Ishikawa (cell line): Measurements from ENCODE around the gene COG2.

ENCODE experiments used
- CEBPB ChIP-seq: IDR thresholded peaks from 2 replicates; pipeline ENCODE4 v1.6.1; 2012
- CREB1 ChIP-seq: IDR thresholded peaks from 2 replicates; pipeline ENCODE4 v1.6.1; 2012; ENCODE audit warnings: low read depth
- EGR1 ChIP-seq: IDR thresholded peaks from 2 replicates; pipeline ENCODE4 v1.6.1; 2012
- EP300 ChIP-seq: IDR thresholded peaks from 2 replicates; pipeline ENCODE4 v1.6.1; 2012; ENCODE audit warnings: borderline replicate concordance
- FOXM1 ChIP-seq: IDR thresholded peaks from 2 replicates; pipeline ENCODE4 v1.6.1; 2012; ENCODE audit warnings: low read depth, borderline replicate concordance
- MAX ChIP-seq: IDR thresholded peaks from 2 replicates; pipeline ENCODE4 v1.6.1; 2012
- NFIC ChIP-seq: IDR thresholded peaks from 2 replicates; pipeline ENCODE4 v1.6.1; 2012
- RAD21 ChIP-seq: IDR thresholded peaks from 2 replicates; pipeline ENCODE4 v1.6.1; 2012; ENCODE audit warnings: low read depth
- REST ChIP-seq: IDR thresholded peaks from 2 replicates; pipeline ENCODE4 v1.6.1; 2012; ENCODE audit warnings: low read depth, mild to moderate bottlenecking
- TAF1 ChIP-seq: IDR thresholded peaks from 2 replicates; pipeline ENCODE4 v1.6.1; 2012; ENCODE audit warnings: low read depth, mild to moderate bottlenecking
- TCF12 ChIP-seq: IDR thresholded peaks from 2 replicates; pipeline ENCODE4 v1.6.1; 2012; ENCODE audit warnings: low read depth
- TEAD4 ChIP-seq: IDR thresholded peaks from 2 replicates; pipeline ENCODE4 v1.6.1; 2012
- USF1 ChIP-seq: IDR thresholded peaks from 2 replicates; pipeline ENCODE4 v1.6.1; 2012
- YY1 ChIP-seq: IDR thresholded peaks from 2 replicates; pipeline ENCODE4 v1.6.1; 2012; ENCODE audit warnings: low read depth
- ZBTB7A ChIP-seq: IDR thresholded peaks from 2 replicates; pipeline ENCODE4 v1.6.1; 2012; ENCODE audit warnings: low read depth

Gene COG2

GRCh38 chr1:230693221-230693620 lies 50.9 kb downstream of the COG2 start:
- TF ChIP-seq EP300, result no peak

GRCh38 chr1:230693777-230694176 lies 51.5 kb downstream of the COG2 start:
- TF ChIP-seq ZBTB7A, result no peak

GRCh38 chr1:230694464-230694863 lies 52.2 kb downstream of the COG2 start:
- TF ChIP-seq EGR1 (no peak), USF1 (no peak), CREB1 (no peak), MAX (no peak), NFIC (no peak), TAF1 (no peak), TCF12 (no peak), CEBPB (no peak), FOXM1 (no peak)

- TF ChIP-seq EGR1 (no peak), TAF1 (no peak), EP300 (no peak), YY1 (no peak), TCF12 (no peak), TEAD4 (no peak), RAD21 (no peak), NFIC (no peak)
These were observed 52.7 kb downstream of the COG2 start for GRCh38 chr1:230694991-230695390.

GRCh38 chr1:230696218-230696617 lies 53.9 kb downstream of the COG2 start:
- TF ChIP-seq TCF12 (no peak), REST (no peak), FOXM1 (no peak), YY1 (no peak), ZBTB7A (no peak), EGR1 (no peak), TEAD4 (no peak), MAX (no peak), USF1 (no peak), NFIC (no peak), CREB1 (no peak), EP300 (no peak)

- no peak for TF ChIP-seq TCF12
- no peak for TF ChIP-seq CEBPB
- no peak for TF ChIP-seq YY1
- no peak for TF ChIP-seq NFIC
These were observed 54.6 kb downstream of the COG2 start for GRCh38 chr1:230696722-230697437.

GRCh38 chr1:230698130-230698529 lies 55.8 kb downstream of the COG2 start:
- TF ChIP-seq REST (no peak), RAD21 (no peak), MAX (no peak), NFIC (no peak)
